ENCODE data around the gene BACH1. TPM values are rescaled to one million over a fixed set of nuclear protein-coding genes. Genes with fewer than 3 reads are reported as not detected.

Gene BACH1
- total and polyA plus RNA-seq, 2 experiments from 2014 or later = 23.9 to 52.7 TPM

DNA sequence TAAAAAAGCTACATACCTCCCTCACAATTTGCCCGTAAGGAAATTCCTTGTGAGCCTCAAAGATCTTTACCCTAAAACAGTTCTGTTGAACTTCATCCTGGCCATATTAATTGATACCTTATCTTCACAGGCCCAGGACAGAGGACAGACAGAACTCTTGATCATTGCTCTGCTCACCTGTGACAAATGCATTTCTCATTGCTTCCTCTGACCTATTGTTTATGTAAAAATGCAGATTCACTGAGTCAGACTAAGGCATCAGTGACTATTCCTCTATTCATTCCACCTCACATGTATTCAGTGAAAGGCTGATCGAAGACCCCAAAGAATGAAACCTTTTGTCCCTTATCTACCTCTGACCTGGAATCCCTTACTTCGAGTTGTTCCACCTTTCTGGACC is 61.0 kb downstream of the BACH1 start:
- no peaks in the 10 kb centered on the region for H3F3A ChIP-seq (ENCODE audit: insufficient read depth)
- no peaks in the 10 kb centered on the region for H3K36me3 ChIP-seq (ENCODE audit: low read depth)
- peaks cover 12% of the 10 kb centered on the region for H3K79me2 ChIP-seq (ENCODE audit: insufficient read depth)
- no peak overlapping the region for H3K4me2 ChIP-seq (ENCODE audit: unreplicated experiment)
- H3K27me3 ChIP-seq (replicated peaks; ENCODE audit: insufficient read depth) = no peaks in the 10 kb centered on the region
- H3K9me3 ChIP-seq (ENCODE audit: low read depth) = no peaks in the 10 kb centered on the region
- peak; percentile 20 for DNase-seq
- H3K27ac ChIP-seq = no peak overlapping the region
- peaks cover 10% of the 10 kb centered on the region; the same call in 1 of the 2 replicates for H3K4me1 ChIP-seq (ENCODE audit: insufficient read depth)
- no peaks in the 10 kb centered on the region for H3K9me2 ChIP-seq (ENCODE audit: insufficient read depth)
- H4K20me1 ChIP-seq (ENCODE audit: insufficient read depth) = no peaks in the 10 kb centered on the region
- 93 to 96% methylated on average over 3 of the region's 3 CpGs for WGBS, 2 experiments (ENCODE audit: low coverage in 1 of 2, low lambda C conversion rate in 2 of 2, missing lambda C conversion rate in 2 of 2)
- H3K4me3 ChIP-seq = no peak overlapping the region
- H2AFZ ChIP-seq = no peak overlapping the region
- TF ChIP-seq EZH2 (IDR thresholded peaks at IDR 0.05; ENCODE audit: insufficient read depth, poor library complexity, severe bottlenecking) (no peak), EZH2phosphoT487 (IDR thresholded peaks at IDR 0.05; ENCODE audit: insufficient read depth, low read depth) (no peak)
- in situ Hi-C loops (cut with MboI) = no loop called here
- no peak overlapping the region for H3K9ac ChIP-seq

DNA sequence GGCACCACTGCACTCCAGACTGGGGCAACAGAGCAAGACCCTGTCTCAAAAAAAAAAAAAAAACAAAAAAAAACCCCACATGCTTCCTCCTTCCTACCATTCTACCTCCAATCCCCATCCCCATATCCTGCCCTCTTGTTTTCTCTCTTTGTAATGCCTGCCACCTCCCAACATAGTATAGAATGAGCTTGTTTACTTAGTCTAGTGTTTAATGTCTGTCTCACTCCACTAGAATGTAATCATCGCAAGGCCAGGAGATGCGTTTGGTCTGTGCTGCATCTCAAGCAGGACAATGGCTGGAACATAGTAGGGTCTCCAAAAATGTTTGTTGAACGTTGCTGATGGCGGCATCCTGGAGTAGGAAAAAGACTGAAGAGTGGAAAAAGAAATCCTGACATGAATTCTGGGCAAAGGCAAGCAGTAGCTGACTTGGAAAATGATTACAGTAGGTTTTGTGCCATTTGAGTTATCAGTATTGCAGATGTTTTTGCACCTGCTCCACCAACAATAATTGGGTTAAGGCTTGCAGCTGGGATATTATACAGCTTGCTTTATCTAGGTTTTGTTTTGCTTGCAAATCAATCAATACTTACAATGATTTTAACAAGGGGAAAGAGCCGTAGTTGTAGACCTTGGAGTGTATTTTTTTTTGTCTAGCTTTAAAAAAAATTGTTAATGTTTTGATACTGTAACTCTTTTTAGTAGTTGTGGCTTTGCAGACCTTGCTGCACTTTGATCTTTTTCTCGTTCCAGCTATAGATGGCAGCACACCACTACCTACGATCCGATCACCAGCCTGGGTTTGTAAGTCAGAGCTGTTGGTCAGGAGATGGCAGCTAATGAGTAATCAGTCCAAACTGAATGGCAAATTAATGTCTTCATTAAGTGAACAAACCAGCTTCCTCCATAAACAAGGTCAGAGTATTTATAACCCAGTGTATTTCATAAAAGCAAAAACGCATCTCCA is 62.4 kb downstream of the BACH1 start:
- no peak overlapping the region for H3K4me3 ChIP-seq
- no peaks in the 10 kb centered on the region for H3K9me2 ChIP-seq (ENCODE audit: insufficient read depth)
- H3F3A ChIP-seq (ENCODE audit: insufficient read depth) = no peaks in the 10 kb centered on the region
- no peaks in the 10 kb centered on the region for H3K27me3 ChIP-seq (replicated peaks; ENCODE audit: insufficient read depth)
- WGBS, 2 experiments (ENCODE audit: low coverage in 1 of 2, low lambda C conversion rate in 2 of 2, missing lambda C conversion rate in 2 of 2) = 91 to 92% methylated on average over 9 of the region's 9 CpGs
- H3K27ac ChIP-seq = no peak overlapping the region
- peaks cover 10% of the 10 kb centered on the region; the same call in 1 of the 2 replicates for H3K4me1 ChIP-seq (ENCODE audit: insufficient read depth)
- 0 out of 2 replicates have a peak, but pooled peaks cover 5% of the 10 kb centered on the region for H3K79me2 ChIP-seq (ENCODE audit: insufficient read depth)
- H3K9ac ChIP-seq = no peak overlapping the region
- H3K36me3 ChIP-seq (ENCODE audit: low read depth) = no peaks in the 10 kb centered on the region
- H3K4me2 ChIP-seq (ENCODE audit: unreplicated experiment) = no peak overlapping the region
- H3K9me3 ChIP-seq (ENCODE audit: low read depth) = no peaks in the 10 kb centered on the region
- no peak overlapping the region for H2AFZ ChIP-seq
- in situ Hi-C loops (cut with MboI) = no loop called here
- TF ChIP-seq EZH2phosphoT487 (IDR thresholded peaks at IDR 0.05; ENCODE audit: insufficient read depth, low read depth) (no peak), EZH2 (IDR thresholded peaks at IDR 0.05; ENCODE audit: insufficient read depth, poor library complexity, severe bottlenecking) (no peak)
- H4K20me1 ChIP-seq (ENCODE audit: insufficient read depth) = no peaks in the 10 kb centered on the region
- DNase-seq = no peak

DNA sequence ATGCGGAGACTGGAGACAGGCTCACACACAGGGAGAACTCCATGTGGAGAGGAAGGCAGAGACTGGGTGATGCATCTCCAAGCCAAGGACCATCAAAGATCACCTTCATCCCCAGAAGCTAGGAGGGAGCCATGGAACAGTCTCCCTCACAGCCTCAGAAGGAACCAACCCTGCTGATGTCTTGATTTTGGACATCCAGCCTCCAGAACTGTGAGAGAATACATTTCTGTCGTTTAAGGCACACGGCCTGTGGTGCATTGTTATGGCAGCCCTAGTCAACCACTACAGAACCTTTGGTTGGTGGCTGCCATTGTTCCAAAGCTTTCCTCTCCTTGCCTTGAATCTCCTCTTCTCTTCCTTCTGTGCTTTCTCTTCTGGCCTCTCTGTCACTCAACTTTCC is 64.0 kb downstream of the BACH1 start:
- H3K4me1 ChIP-seq (ENCODE audit: insufficient read depth) = peaks cover 10% of the 10 kb centered on the region; the same call in 1 of the 2 replicates
- in situ Hi-C loops (cut with MboI) = no loop called here
- no peak overlapping the region for H2AFZ ChIP-seq
- no peak overlapping the region for H3K27ac ChIP-seq
- H3K9me3 ChIP-seq (ENCODE audit: low read depth) = no peaks in the 10 kb centered on the region
- DNase-seq = no peak
- no peaks in the 10 kb centered on the region for H3K27me3 ChIP-seq (replicated peaks; ENCODE audit: insufficient read depth)
- TF ChIP-seq EZH2 (IDR thresholded peaks at IDR 0.05; ENCODE audit: insufficient read depth, poor library complexity, severe bottlenecking) = no peak
- no peak for TF ChIP-seq EZH2phosphoT487 (IDR thresholded peaks at IDR 0.05; ENCODE audit: insufficient read depth, low read depth)
- H4K20me1 ChIP-seq (ENCODE audit: insufficient read depth) = no peaks in the 10 kb centered on the region
- no peaks in the 10 kb centered on the region for H3K9me2 ChIP-seq (ENCODE audit: insufficient read depth)
- H3K36me3 ChIP-seq (ENCODE audit: low read depth) = no peaks in the 10 kb centered on the region
- WGBS, 2 experiments (ENCODE audit: low coverage in 1 of 2, low lambda C conversion rate in 2 of 2, missing lambda C conversion rate in 2 of 2) = 83 to 89% methylated on average over 3 of the region's 3 CpGs
- 0 out of 2 replicates have a peak, but pooled peaks cover 5% of the 10 kb centered on the region for H3K79me2 ChIP-seq (ENCODE audit: insufficient read depth)
- no peaks in the 10 kb centered on the region for H3F3A ChIP-seq (ENCODE audit: insufficient read depth)
- no peak overlapping the region for H3K4me2 ChIP-seq (ENCODE audit: unreplicated experiment)
- no peak overlapping the region for H3K4me3 ChIP-seq
- no peak overlapping the region for H3K9ac ChIP-seq

DNA sequence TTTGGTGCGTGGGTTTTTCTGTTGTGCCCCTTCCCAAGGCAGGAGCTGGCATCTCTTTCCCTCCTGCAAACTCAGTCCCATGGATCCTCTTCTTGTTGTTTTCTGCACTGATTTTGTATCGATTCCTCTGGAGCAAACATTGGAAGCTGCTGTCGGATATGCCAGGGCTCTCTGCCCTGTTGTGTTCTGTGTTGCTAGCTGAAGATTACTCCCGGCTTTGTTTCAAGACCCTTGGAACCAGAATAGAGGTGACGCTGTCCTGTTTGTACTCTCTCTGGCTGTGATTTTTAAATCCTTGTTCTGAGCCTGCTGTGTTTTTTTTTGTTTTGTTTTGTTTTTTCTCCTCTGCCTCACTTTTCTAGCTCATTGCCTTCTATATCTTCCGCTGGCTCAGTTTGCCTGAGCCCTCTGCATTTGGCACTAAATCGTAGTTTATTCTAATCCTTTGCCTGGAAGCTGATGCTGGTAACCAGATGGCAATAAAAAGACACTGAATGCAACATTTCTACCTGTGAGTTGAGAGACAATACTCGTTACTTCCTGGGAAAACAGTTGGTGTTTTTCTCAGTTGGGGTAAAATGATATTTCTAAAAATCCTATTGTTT is 67.0 kb downstream of the BACH1 start:
- H3K9me3 ChIP-seq (ENCODE audit: low read depth) = no peaks in the 10 kb centered on the region
- no peaks in the 10 kb centered on the region for H3K9me2 ChIP-seq (ENCODE audit: insufficient read depth)
- in situ Hi-C loops (cut with MboI) = no loop called here
- no peaks in the 10 kb centered on the region for H3F3A ChIP-seq (ENCODE audit: insufficient read depth)
- H4K20me1 ChIP-seq (ENCODE audit: insufficient read depth) = no peaks in the 10 kb centered on the region
- DNase-seq = no peak
- 54 to 55% methylated on average over 8 of the region's 8 CpGs for WGBS, 2 experiments (ENCODE audit: low coverage in 1 of 2, low lambda C conversion rate in 2 of 2, missing lambda C conversion rate in 2 of 2)
- no peak overlapping the region for H3K27ac ChIP-seq
- no peak for TF ChIP-seq EZH2 (IDR thresholded peaks at IDR 0.05; ENCODE audit: insufficient read depth, poor library complexity, severe bottlenecking)
- TF ChIP-seq EZH2phosphoT487 (IDR thresholded peaks at IDR 0.05; ENCODE audit: insufficient read depth, low read depth) = no peak
- no peak overlapping the region for H3K9ac ChIP-seq
- H3K79me2 ChIP-seq (ENCODE audit: insufficient read depth) = no peaks in the 10 kb centered on the region
- no peaks in the 10 kb centered on the region for H3K4me1 ChIP-seq (ENCODE audit: insufficient read depth)
- H3K27me3 ChIP-seq (replicated peaks; ENCODE audit: insufficient read depth) = no peaks in the 10 kb centered on the region
- H3K4me3 ChIP-seq = no peak overlapping the region
- H3K36me3 ChIP-seq (ENCODE audit: low read depth) = no peaks in the 10 kb centered on the region
- H2AFZ ChIP-seq = no peak overlapping the region
- no peak overlapping the region for H3K4me2 ChIP-seq (ENCODE audit: unreplicated experiment)
